Kidney tubule cell (primary cell): ENCODE data around the gene L1TD1.
"Not testable (repeated sequence)": the region's sequence is repeated elsewhere in the genome, so short reads cannot be mapped to it uniquely, and the experiment has no call there.

ENCODE experiments used
- DNase-seq: peaks from one replicate; pipeline ENCODE4 v3.0.0-alpha.2; 2018; ENCODE audit warnings: low spot score

The L1TD1 gene

GRCh38 chr1:62194651-62195544 lies at the start of gene L1TD1:
Gene L1TD1 (plus strand): TSS chr1:62194849. CDS start chr1:62206629, 11,780 bp downstream.
- no peak for DNase-seq

- no peak for DNase-seq
Observed at GRCh38 chr1:62159940-62160348, 34.7 kb upstream of the L1TD1 start.

- DNase-seq: no peak
Observed at GRCh38 chr1:62161711-62162110, 32.9 kb upstream of the L1TD1 start.

GRCh38 chr1:62170380-62170779 lies 24.3 kb upstream of the L1TD1 start:
- DNase-seq: not testable (repeated sequence)

GRCh38 chr1:62175568-62176179 lies 19.0 kb upstream of the L1TD1 start:
- DNase-seq: peak; percentile 53

- no peak for DNase-seq
Observed at GRCh38 chr1:62176597-62177312, 17.9 kb upstream of the L1TD1 start.

GRCh38 chr1:62177621-62178020 lies 17.0 kb upstream of the L1TD1 start:
- DNase-seq: no peak

- DNase-seq: no peak
Observed at GRCh38 chr1:62178372-62178771, 16.3 kb upstream of the L1TD1 start.

GRCh38 chr1:62180054-62180453 lies 14.6 kb upstream of the L1TD1 start:
- DNase-seq: not testable (repeated sequence)

- DNase-seq: no peak
Observed at GRCh38 chr1:62180639-62181038, 14.0 kb upstream of the L1TD1 start.

GRCh38 chr1:62181532-62181931 lies 13.1 kb upstream of the L1TD1 start:
- DNase-seq: no peak

- not testable (repeated sequence) for DNase-seq
Observed at GRCh38 chr1:62182157-62182556, 12.5 kb upstream of the L1TD1 start.

GRCh38 chr1:62183164-62184020 lies 11.3 kb upstream of the L1TD1 start:
- not testable (repeated sequence) for DNase-seq

- no peak for DNase-seq
Observed at GRCh38 chr1:62184336-62184735, 10.3 kb upstream of the L1TD1 start.

- DNase-seq: not testable (repeated sequence)
Observed at GRCh38 chr1:62185233-62185632, 9.4 kb upstream of the L1TD1 start.

- no peak for DNase-seq
Observed at GRCh38 chr1:62185677-62186076, 9.0 kb upstream of the L1TD1 start.

- no peak for DNase-seq
Observed at GRCh38 chr1:62187548-62187947, 7.1 kb upstream of the L1TD1 start.

- no peak for DNase-seq
Observed at GRCh38 chr1:62188111-62188510, 6.5 kb upstream of the L1TD1 start.

- no peak for DNase-seq
Observed at GRCh38 chr1:62196086-62196690, 1.5 kb downstream of the L1TD1 start.

GRCh38 chr1:62198069-62198780 lies 3.6 kb downstream of the L1TD1 start:
- DNase-seq: no peak

GRCh38 chr1:62198781-62199125 lies 4.1 kb downstream of the L1TD1 start:
- no peak for DNase-seq
